B cell (primary cell): ENCODE data around the gene RCAN3. TPM values are rescaled to one million over a fixed set of nuclear protein-coding genes. Genes with fewer than 3 reads are reported as not detected.

ENCODE experiments used
- ATAC-seq: fragments of 200-7000 bp; cut with Tn5 transposase; one replicate; pipeline ENCODE4 v1.10.0; 2021; ENCODE audit warnings: low read depth, mild to moderate bottlenecking, moderate number of reproducible peaks, moderate library complexity
- CTCF ChIA-PET: fragments of 350-600 bp; sonication (Branson Sonifier 250); formaldehyde crosslinking; loops from one replicate; lab custom pipeline; 2021; ENCODE audit warnings: antibody characterized with exemption, inconsistent platforms; lab: Charles Lee
- POLR2A ChIA-PET: fragments of 350-600 bp; sonication (Branson Sonifier 250); formaldehyde crosslinking; loops from one replicate; lab custom pipeline; 2021; ENCODE audit warnings: antibody characterized with exemption; lab: Charles Lee
- DNase-seq: peaks from one replicate; pipeline ENCODE4 v3.0.0; 2013
- H2AFZ ChIP-seq: 2 replicates; pipeline ENCODE4 v1.6.1; 2012; ENCODE audit warnings: mild to moderate bottlenecking, low read depth, low read length; ENCODE audit not compliant: insufficient read depth, poor library complexity, severe bottlenecking
- H3K27ac ChIP-seq, 2 donors: 1 replicate in 1 of 2; 2 replicates in 1 of 2; pipeline ENCODE4 v1.5.1; 2012 to 2013; ENCODE audit warnings: low read length in 2 of 2, mild to moderate bottlenecking in 2 of 2, moderate library complexity in 1 of 2
- H3K27me3 ChIP-seq, 4 experiments: fragments of 200-600 bp in 1 of 4; sonication (generic) in 1 of 4; replicated peaks in 1 of 4; 1 replicate in 2 of 4; 2 replicates in 2 of 4; pipeline versions ENCODE4 v1.6.1 to v1.7.0; 2013 to 2016; ENCODE audit warnings: low read length in 3 of 4, mild to moderate bottlenecking in 2 of 4, mixed read lengths in 1 of 4, moderate library complexity in 1 of 4; ENCODE audit not compliant: insufficient read depth in 4 of 4, control insufficient read depth in 3 of 4; ENCODE audit errors: control extremely low read depth in 1 of 4
- H3K36me3 ChIP-seq, 2 experiments: replicated peaks in 1 of 2; 1 replicate in 1 of 2; 2 replicates in 1 of 2; pipeline versions ENCODE4 v1.6.1 to v1.7.1; 2013; ENCODE audit warnings: low read length in 1 of 2; ENCODE audit not compliant: insufficient read depth in 2 of 2, control insufficient read depth in 1 of 2; ENCODE audit errors: control extremely low read depth in 1 of 2, extremely low read depth in 1 of 2
- H3K4me1 ChIP-seq, 2 donors: fragments of 200-600 bp in 1 of 2; sonication (generic) in 1 of 2; 1 replicate in 1 of 2; 2 replicates in 1 of 2; pipeline versions ENCODE4 v1.5.1 to v1.6.1; 2013 to 2017; ENCODE audit warnings: low read length in 2 of 2; ENCODE audit not compliant: control insufficient read depth in 2 of 2, insufficient read depth in 2 of 2
- H3K4me2 ChIP-seq: replicated peaks from 2 replicates; pipeline ENCODE3; 2012; ENCODE audit warnings: mild to moderate bottlenecking, low read depth, low read length; ENCODE audit not compliant: poor library complexity, severe bottlenecking
- H3K4me3 ChIP-seq, 5 experiments: fragments of 200-600 bp in 1 of 5; sonication (generic) in 1 of 5; 1 replicate in 3 of 5; 2 replicates in 2 of 5; pipeline versions ENCODE4 v1.5.1 to v1.7.0; 2011 to 2016; ENCODE audit warnings: low read length in 4 of 5, mild to moderate bottlenecking in 4 of 5, low read depth in 2 of 5, control low read depth in 1 of 5, moderate library complexity in 1 of 5; ENCODE audit not compliant: insufficient read depth in 1 of 5; ENCODE audit errors: control extremely low read depth in 1 of 5, extremely low read depth in 1 of 5
- H3K79me2 ChIP-seq: fragments of 200-600 bp; sonication (generic); one replicate; pipeline ENCODE4 v1.6.0; 2016; ENCODE audit warnings: low read length; ENCODE audit not compliant: control insufficient read depth, insufficient read depth
- H3K9ac ChIP-seq: fragments of 200-600 bp; sonication (generic); 2 replicates; pipeline ENCODE4 v1.6.1; 2017; ENCODE audit warnings: mild to moderate bottlenecking, low read length, moderate library complexity
- H3K9me3 ChIP-seq, 3 donors: one replicate each; pipeline versions ENCODE4 v1.6.1 to v1.7.1; 2013; ENCODE audit warnings: low read length in 2 of 3; ENCODE audit not compliant: control insufficient read depth in 2 of 3, insufficient read depth in 1 of 3; ENCODE audit errors: control extremely low read depth in 1 of 3
- H4K20me1 ChIP-seq: 2 replicates; pipeline ENCODE4 v1.6.0; 2012; ENCODE audit warnings: mild to moderate bottlenecking, low read length; ENCODE audit not compliant: insufficient read depth, control insufficient read depth, poor library complexity, severe bottlenecking
- H3K27ac Mint-ChIP-seq: one replicate; pipeline ENCODE4 v1.8.0; 2021; ENCODE audit warnings: mixed read lengths
- H3K27me3 Mint-ChIP-seq: one replicate; pipeline ENCODE4 v1.8.0; 2021; ENCODE audit warnings: mixed read lengths
- H3K4me1 Mint-ChIP-seq: one replicate; pipeline ENCODE4 v1.8.0; 2021; ENCODE audit warnings: mixed read lengths
- H3K4me3 Mint-ChIP-seq: one replicate; pipeline ENCODE4 v1.8.0; 2021; ENCODE audit warnings: mixed read lengths
- H3K9me3 Mint-ChIP-seq: one replicate; pipeline ENCODE4 v1.8.0; 2022; ENCODE audit warnings: mixed read lengths; ENCODE audit not compliant: insufficient read depth
- CTCF ChIP-seq: fragments of 200-600 bp; IDR thresholded peaks from one replicate; pipeline ENCODE4 v1.8.0; 2022; ENCODE audit warnings: antibody characterized with exemption, mild to moderate bottlenecking
- EZH2 ChIP-seq: IDR thresholded peaks from 2 replicates; pipeline ENCODE4 v1.6.1; 2012; ENCODE audit warnings: borderline replicate concordance, low read depth, mild to moderate bottlenecking, moderate library complexity, low read length; ENCODE audit not compliant: insufficient read depth, poor library complexity, severe bottlenecking
- WGBS: methylation state at CpG from one replicate; pipeline ENCODE4 v1.1.5; 2013; ENCODE audit warnings: missing lambda C conversion rate; ENCODE audit not compliant: insufficient coverage; 5-methylcytosine and 5-hydroxymethylcytosine counted together
- intact Hi-C: fragments of 100-400 bp; cut with micrococcal nuclease; formaldehyde crosslinking; loops from one replicate; pipeline ENCODE4 v1.10.0; 2022
- polyA plus RNA-seq: library from polyadenylated mRNA; depleted of rRNA; stranded (reverse); fragments of >200 nt; gene quantifications from 2 replicates; pipeline ENCODE4 v1.2.3, GENCODE V29; 2012
- total RNA-seq, 2 donors: library from RNA; stranded (reverse); fragments of 120-200 nt in 1 of 2; gene quantifications; 1 replicate in 1 of 2; 2 replicates in 1 of 2; pipeline versions ENCODE4 v1.2.3 to v1.2.4, GENCODE V29; 2013 to 2022

RCAN3 gene
- total and polyA plus RNA-seq, 2 donors (not counting 1 experiment from before 2014, with no cell fraction given) = 19.3 to 37.3 TPM

GRCh38 chr1:24566236-24566867 lies 63.7 kb downstream of the RCAN3 start:
- ATAC-seq = no peak
- Histone ChIP-seq H3K9ac (no peak overlapping the region), H2AFZ (no peak overlapping the region), H3K27ac (no peak overlapping the region), H3K4me3 (no peak overlapping the region), H3K27me3 (peaks cover 0 to 3% (median 0%) of the 10 kb centered on the region in 4 experiments), H3K4me2 (no peak overlapping the region), H4K20me1 (no peaks in the 10 kb centered on the region), H3K9me3 (no peaks in the 10 kb centered on the region), H3K4me1 (peaks cover 2 to 6% of the 10 kb centered on the region in 2 donors), H3K36me3 (no peaks in the 10 kb centered on the region), H3K79me2 (no peaks in the 10 kb centered on the region)
- Mint-ChIP-seq H3K4me1 (peaks cover 14% of the 10 kb centered on the region), H3K9me3 (no peaks in the 10 kb centered on the region), H3K27ac (no peak overlapping the region), H3K27me3 (no peaks in the 10 kb centered on the region), H3K4me3 (no peak overlapping the region)
- ChIA-PET POLR2A (no interaction called here), CTCF (no interaction called here)
- 95% methylated on average over 2 of the region's 3 CpGs for WGBS
- intact Hi-C loops = no loop called here
- TF ChIP-seq EZH2 = no peak
- TF ChIP-seq CTCF = no peak
- DNase-seq = no peak

DNA sequence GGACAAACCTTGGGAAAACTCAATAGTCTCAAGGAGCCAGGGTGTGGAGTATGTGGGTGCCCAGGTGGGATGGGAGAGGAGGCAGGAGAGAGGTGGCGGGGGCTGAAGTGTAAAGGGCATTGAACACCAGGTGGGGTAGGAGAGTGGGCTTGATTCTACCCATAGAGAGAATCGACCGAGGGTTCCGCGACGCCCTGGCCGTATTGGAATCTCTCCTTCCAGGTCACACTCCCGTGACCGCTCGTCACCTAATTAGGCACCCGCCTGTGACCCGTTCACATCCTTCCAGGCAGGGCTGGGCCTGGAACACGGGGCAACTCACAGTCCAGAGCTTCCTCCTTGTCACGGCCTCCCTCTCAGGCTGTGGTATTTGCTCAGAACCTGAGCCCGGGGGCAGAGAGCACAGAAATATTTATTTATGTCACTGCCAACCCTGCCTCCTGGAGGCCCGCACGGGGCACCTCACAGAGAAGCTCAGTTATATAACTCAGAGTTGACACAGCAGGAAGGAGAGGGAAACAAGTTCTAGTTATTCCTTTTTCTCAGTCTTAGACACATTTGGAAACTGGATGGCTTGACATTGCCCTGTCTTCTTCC lies 65.3 kb downstream of the RCAN3 start:
- Histone ChIP-seq H3K36me3 (no peaks in the 10 kb centered on the region), H3K27me3 (peaks cover 0 to 3% (median 0%) of the 10 kb centered on the region in 4 experiments), H3K27ac (no peak overlapping the region), H3K4me2 (peak overlapping the region; percentile 12), H3K79me2 (no peaks in the 10 kb centered on the region), H4K20me1 (no peaks in the 10 kb centered on the region), H3K9ac (no peak overlapping the region), H3K4me1 (peaks cover 7 to 18% of the 10 kb centered on the region in 2 donors), H2AFZ (peak overlapping the region; percentile 53), H3K9me3 (no peaks in the 10 kb centered on the region), H3K4me3 (no peak overlapping the region)
- no peaks in the 10 kb centered on the region for H3K9me3 Mint-ChIP-seq
- H3K4me1 Mint-ChIP-seq = peaks cover 26% of the 10 kb centered on the region
- intact Hi-C loops = no loop called here
- WGBS = 52% methylated on average over 11 of the region's 17 CpGs
- DNase-seq (peak; percentile 24), ATAC-seq (peak; percentile 21)
- no peaks in the 10 kb centered on the region for H3K27me3 Mint-ChIP-seq
- ChIA-PET CTCF (interaction anchor here (2.5 kb wide), 1 partner anchor 19 kb away, joined by 13 read pairs; no protein-coding TSS in a partner anchor), POLR2A (no interaction called here)
- TF ChIP-seq CTCF (no peak), EZH2 (no peak)
- no peak overlapping the region for H3K27ac Mint-ChIP-seq
- no peak overlapping the region for H3K4me3 Mint-ChIP-seq
